Measurements from ENCODE around the gene NRDC. TPM values are rescaled to one million over a fixed set of nuclear protein-coding genes. Genes with fewer than 3 reads are reported as not detected.

Gene NRDC
- total and polyA plus RNA-seq, 2 of the 8 experiments (the other 6 are each of a cell fraction or from before 2014, with no cell fraction given) = 70.2 to 182 TPM

DNA sequence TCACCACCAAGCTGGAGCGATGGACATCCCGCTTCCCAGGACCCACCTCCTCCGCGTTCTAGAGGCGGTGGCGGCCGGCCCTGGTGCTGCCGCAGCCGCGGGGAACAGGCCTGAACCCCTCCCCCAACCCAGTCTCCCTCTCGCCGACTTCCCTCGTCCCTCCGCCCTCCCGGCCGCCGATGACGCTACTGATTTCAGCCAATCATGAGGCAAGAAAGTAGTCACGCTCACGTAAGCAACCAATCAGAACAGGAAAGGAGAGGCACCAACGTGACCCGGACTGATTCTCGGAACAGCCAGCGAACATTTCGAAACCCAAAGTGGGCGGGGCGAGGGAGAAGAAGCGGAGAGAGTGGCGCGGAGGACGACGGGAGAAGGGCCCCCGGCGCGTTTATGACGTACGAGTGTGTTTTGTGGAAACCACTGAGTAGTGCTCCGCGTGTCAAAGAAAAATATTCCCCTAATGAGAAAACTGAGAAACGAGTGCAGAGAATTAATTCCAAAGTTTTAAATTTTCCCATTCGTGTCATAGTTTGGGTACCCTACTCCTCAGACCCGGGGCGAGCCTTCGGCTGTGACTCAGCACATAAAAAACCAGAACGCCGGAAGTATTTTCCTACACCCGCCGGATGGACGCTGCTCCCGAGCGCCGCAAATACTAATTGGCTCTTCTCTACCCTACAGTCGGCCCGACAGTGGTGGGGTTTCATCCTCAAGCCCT lies at the start of gene NRDC (continued):
- TF ChIP-seq TBP (IDR thresholded peaks at IDR 0.05; ENCODE audit: low read depth, low read length) = peak; percentile 66
- TF ChIP-seq KDM1A (IDR thresholded peaks at IDR 0.05; ENCODE audit: borderline replicate concordance, low read length) = no peak
- peak; percentile 70; the same call in 1 of the 2 replicates for TF ChIP-seq RBBP5 (IDR thresholded peaks at IDR 0.05; ENCODE audit: borderline replicate concordance, low read depth, low read length)

Measured in H1 (cell line).